ENCODE results near the gene ENDOG. TPM values are rescaled to one million over a fixed set of nuclear protein-coding genes. Genes with fewer than 3 reads are reported as not detected.
A peak's percentile ranks its signal among the peaks of the same experiment; 100 is the strongest.

ENDOG gene
- total RNA-seq, 1 donor from 2014 or later: 17.8 TPM

- H3K4me3 Mint-ChIP-seq (ENCODE audit: unreplicated experiment): peak overlapping the region; percentile 89
- FAIRE-seq (no peak), DNase-seq (ENCODE audit: low read depth) (no peak)
- Histone ChIP-seq H3K9me3 (ENCODE audit: insufficient read depth, low read depth, low read length) (no peaks in the 10 kb centered on the region), H4K20me1 (ENCODE audit: insufficient read depth, low read length) (peaks cover 30% of the 10 kb centered on the region), H3K9ac (ENCODE audit: low read length) (peak overlapping the region; percentile 71), H3K4me2 (ENCODE audit: low read length) (peak overlapping the region; percentile 86), H3K27me3 (ENCODE audit: insufficient read depth, low read length) (no peaks in the 10 kb centered on the region), H3K27ac (ENCODE audit: low read depth, low read length) (peak overlapping the region; percentile 6), H2AFZ (ENCODE audit: low read depth, low read length) (peak overlapping the region; percentile 75), H3K4me3 (ENCODE audit: insufficient read depth, low read depth, low read length) (peak overlapping the region; percentile 72), H3K36me3 (ENCODE audit: insufficient read depth, low read length) (peaks cover 7% of the 10 kb centered on the region), H3K4me1 (ENCODE audit: insufficient read depth, low read length) (peaks cover 8% of the 10 kb centered on the region), H3K79me2 (ENCODE audit: insufficient read depth, low read length) (peaks cover 3% of the 10 kb centered on the region)
- H3K36me3 Mint-ChIP-seq (ENCODE audit: low read depth, unreplicated experiment): peaks cover 4% of the 10 kb centered on the region
- H3K27ac Mint-ChIP-seq (ENCODE audit: unreplicated experiment): peak overlapping the region; percentile 77
- H3K9me3 Mint-ChIP-seq (ENCODE audit: unreplicated experiment): no peaks in the 10 kb centered on the region
- TF ChIP-seq CTCF (IDR thresholded peaks at IDR 0.05; ENCODE audit: insufficient read depth, low read depth, low read length) (no peak), EZH2 (IDR thresholded peaks at IDR 0.05; ENCODE audit: insufficient read depth, low read length) (no peak)
- H3K27me3 Mint-ChIP-seq (ENCODE audit: low read depth, unreplicated experiment): no peaks in the 10 kb centered on the region
- H3K4me1 Mint-ChIP-seq (ENCODE audit: low read depth, unreplicated experiment): peaks cover 2% of the 10 kb centered on the region
Measured at GRCh38 chr9:128818839-128819715, 777 bp downstream of the ENDOG start.

- Histone ChIP-seq H3K4me2 (ENCODE audit: low read length) (peak overlapping the region; percentile 40), H3K27ac (ENCODE audit: low read depth, low read length) (no peak overlapping the region), H3K27me3 (ENCODE audit: insufficient read depth, low read length) (no peaks in the 10 kb centered on the region), H3K4me1 (ENCODE audit: insufficient read depth, low read length) (peaks cover 8% of the 10 kb centered on the region), H2AFZ (ENCODE audit: low read depth, low read length) (no peak overlapping the region), H3K79me2 (ENCODE audit: insufficient read depth, low read length) (peaks cover 3% of the 10 kb centered on the region), H4K20me1 (ENCODE audit: insufficient read depth, low read length) (peaks cover 30% of the 10 kb centered on the region), H3K36me3 (ENCODE audit: insufficient read depth, low read length) (peaks cover 7% of the 10 kb centered on the region), H3K9me3 (ENCODE audit: insufficient read depth, low read depth, low read length) (no peaks in the 10 kb centered on the region), H3K4me3 (ENCODE audit: insufficient read depth, low read depth, low read length) (no peak overlapping the region), H3K9ac (ENCODE audit: low read length) (no peak overlapping the region)
- Mint-ChIP-seq H3K9me3 (ENCODE audit: unreplicated experiment) (no peaks in the 10 kb centered on the region), H3K4me3 (ENCODE audit: unreplicated experiment) (peak overlapping the region; percentile 89), H3K27ac (ENCODE audit: unreplicated experiment) (no peak overlapping the region), H3K36me3 (ENCODE audit: low read depth, unreplicated experiment) (peaks cover 4% of the 10 kb centered on the region), H3K4me1 (ENCODE audit: low read depth, unreplicated experiment) (peaks cover 2% of the 10 kb centered on the region), H3K27me3 (ENCODE audit: low read depth, unreplicated experiment) (no peaks in the 10 kb centered on the region)
- FAIRE-seq: no peak
- TF ChIP-seq CTCF (IDR thresholded peaks at IDR 0.05; ENCODE audit: insufficient read depth, low read depth, low read length): no peak
- TF ChIP-seq EZH2 (IDR thresholded peaks at IDR 0.05; ENCODE audit: insufficient read depth, low read length): no peak
- DNase-seq (ENCODE audit: low read depth): no peak
Measured at GRCh38 chr9:128819716-128820664, 1.7 kb downstream of the ENDOG start.

All from astrocyte (in vitro differentiated cells and primary cell).